Measurements from ENCODE around the gene RAP1A.

RAP1A gene

GRCh38 chr1:111619635-111620440 lies at the start of gene RAP1A:
RAP1A (plus strand) TSS chr1:111619789; CDS start chr1:111691361, 71,572 bp downstream.
- DNase-seq, result peak; percentile 88

DNA sequence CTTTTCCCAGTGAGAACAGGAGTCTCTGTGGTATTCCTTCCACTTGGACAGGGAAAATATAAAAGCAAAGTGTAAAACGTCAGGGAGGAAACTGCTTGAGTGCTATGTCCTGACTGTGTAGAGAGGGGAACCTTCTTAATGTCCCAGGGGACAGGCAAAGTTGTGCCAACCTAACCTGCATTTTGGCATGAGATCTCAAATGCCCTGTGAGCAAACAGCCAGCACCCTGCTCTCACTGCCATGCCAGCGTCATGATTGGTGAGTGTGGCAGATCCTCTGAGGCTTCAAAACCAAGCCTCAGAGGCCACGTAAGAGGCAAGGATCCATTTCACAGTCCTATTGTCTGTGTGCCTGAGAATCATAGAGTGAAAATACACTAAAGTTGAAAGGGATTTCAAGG lies 49.7 kb upstream of the RAP1A start:
- DNase-seq, result no peak

GRCh38 chr1:111570781-111571181 lies 48.8 kb upstream of the RAP1A start:
- peak; percentile 41 for DNase-seq

DNA sequence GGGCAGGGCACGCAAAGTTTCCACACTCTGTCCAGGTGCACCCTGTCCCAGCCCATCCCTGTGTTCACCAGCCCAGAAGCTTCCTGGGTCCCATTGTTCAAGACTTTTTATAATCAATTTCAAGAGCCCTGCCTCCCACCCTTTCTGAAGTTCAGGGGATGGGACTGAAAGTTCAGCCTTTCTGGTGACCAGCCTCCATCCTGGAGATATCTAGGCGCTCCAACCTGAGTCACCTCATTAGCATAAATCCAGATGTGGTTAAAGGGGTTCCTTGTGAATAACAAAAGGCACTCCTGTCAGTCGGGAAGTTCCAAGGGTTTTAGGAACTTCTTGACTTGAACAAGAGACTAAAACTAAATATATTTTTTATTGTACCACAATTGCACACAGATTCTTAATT lies 48.4 kb upstream of the RAP1A start:
- DNase-seq, result no peak

- no peak for DNase-seq
These were observed 47.6 kb upstream of the RAP1A start for GRCh38 chr1:111571987-111572386.

GRCh38 chr1:111576547-111576946 lies 43.0 kb upstream of the RAP1A start:
- DNase-seq, result no peak

DNA sequence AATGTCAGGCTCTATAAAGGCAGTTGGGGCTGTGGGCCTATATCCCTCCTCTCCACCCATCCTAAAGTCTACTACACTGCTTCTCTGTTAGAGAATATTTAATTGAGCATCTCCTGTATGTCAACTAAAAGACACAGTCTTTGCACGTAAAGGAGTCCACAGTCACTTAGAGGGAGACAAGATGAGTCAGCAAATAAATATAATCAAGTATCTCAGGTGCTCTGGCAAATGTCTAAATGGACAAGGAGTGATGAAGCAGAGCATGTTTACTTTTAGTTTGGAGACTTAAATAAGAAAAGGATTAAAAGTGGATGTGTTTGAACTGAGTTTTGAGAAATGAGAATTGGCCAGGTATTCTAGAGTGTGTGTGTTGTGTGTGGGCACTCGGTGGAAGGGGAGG lies 41.8 kb upstream of the RAP1A start:
- DNase-seq, result no peak

DNA sequence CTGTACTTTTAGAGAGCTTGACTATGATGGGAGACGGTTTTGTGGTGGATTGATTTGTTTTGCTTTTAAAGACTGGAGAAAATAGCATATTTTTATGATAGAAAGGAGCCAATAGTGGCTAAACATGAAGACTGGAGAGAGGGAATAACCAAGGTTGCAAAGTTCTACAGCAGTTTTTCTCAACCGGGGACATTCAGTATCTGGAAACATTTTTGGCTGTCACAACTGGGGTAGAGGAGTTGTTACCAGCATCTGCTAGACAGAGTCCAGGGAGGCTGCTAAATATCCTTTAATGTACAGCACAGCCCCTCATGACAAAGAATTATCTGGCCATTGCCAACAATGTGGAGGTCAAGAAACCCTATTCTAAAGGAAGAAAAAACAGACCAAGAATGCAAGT lies 38.4 kb upstream of the RAP1A start:
- no peak for DNase-seq

DNA sequence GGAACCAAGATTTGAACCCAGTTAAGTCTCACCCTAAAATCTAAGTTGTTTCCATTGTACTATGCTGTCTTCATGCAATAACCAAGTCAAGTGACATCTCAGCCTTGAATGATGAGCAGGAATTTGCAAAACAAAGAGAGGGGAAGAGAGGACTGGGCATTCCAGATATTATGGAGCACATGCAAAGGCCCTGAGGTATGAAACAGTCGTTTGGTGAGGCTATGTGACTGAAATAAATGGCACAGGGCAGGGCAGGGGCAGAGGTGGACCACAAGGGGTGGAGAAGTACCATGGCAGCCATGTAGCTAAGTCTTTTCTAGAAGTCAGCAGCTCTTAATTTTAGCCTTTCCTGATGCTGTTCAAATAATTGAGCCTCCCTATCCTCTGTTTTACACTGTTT lies 37.6 kb upstream of the RAP1A start:
- no peak for DNase-seq

DNA sequence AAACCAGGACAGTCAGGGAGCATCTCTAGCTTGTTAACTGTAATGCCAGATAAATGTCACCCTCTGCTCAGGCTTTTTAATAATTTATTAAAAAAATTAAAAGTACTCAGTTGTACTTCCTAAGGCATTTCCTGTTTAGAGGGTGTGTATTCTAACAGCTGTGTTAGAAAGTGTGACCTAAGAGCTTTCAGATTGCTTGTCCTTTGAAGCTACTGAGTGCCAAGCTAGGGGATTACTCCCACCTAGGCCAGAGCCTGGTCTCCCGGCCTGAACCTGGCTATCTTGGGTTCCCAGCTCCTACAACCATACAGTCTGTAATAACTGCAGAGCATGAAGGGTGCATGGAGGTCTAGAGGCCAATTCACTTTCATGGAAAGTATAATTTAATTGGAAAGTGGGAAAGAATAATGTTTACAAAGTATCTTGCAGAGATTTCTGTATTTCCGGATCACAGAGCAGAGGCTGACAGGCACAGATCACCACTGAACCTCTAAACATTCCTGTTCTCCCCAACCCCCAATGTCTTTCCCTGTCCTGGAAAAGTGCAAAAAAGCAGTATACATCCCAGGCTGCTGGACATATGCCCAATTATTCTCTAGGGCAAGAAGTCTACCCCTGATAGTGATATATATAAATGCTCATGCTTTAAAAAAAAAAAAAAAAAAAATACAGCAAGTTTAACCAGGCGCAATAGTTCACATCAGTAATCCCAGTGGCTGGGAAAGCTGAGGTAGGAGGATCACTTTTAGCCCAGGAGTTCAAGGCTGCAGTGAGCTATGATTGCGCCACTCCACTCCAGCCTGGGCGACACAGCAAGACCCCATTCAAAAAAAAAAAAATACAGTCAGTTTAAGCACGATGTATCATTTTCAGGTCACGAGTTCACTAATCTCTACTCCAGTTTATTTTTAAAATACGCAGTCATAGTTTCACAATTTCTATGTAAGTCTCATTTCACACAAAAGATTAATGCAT lies 36.7 kb upstream of the RAP1A start:
- no peak for DNase-seq

DNA sequence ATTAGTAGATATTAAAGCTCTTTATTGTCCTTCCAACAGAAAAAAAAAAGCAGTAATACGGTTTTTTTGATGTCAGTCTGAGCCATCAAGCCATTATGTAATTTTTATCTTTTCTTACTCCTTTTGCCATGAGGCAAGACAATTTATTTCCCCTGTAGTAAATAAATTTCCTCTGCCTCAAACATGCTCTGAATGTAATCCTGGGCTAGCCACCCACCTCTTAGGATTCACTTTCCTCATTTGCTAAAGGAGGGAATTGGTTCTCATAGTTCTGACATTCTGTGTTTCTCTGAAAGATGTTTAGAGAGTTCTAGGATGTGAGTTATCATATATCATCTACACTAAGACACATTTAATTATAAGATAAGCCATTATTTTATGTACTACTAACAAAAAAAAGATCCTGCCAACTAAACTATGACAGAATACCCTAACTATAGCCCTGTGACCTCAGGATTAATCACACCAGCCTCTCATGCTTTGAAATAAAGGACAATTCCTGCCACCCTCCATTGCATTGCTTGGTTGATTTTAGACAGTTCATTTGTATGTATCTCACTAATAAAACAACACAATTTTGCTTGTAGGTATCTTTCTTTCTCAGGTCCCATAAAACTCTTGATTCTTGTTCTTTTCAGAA lies 34.0 kb upstream of the RAP1A start:
- no peak for DNase-seq

DNA sequence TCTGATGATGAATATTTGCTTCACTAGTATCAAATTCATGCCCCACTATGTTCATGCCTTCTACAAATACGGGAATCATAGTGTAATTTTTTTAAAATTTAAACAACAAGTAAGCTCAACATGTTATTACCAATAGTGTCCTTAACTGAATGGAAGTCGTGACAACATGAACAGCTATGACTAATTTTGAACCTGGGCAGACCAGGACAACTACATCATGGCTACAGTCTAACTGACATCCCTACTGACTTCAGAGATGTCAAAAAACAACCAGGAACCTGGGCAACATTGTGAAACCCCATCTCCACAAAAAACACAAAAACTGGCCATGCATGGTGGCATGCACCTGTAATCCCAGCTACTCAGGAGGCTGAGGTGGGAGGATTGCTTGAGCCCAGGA lies 33.5 kb upstream of the RAP1A start:
- DNase-seq, result no peak

DNA sequence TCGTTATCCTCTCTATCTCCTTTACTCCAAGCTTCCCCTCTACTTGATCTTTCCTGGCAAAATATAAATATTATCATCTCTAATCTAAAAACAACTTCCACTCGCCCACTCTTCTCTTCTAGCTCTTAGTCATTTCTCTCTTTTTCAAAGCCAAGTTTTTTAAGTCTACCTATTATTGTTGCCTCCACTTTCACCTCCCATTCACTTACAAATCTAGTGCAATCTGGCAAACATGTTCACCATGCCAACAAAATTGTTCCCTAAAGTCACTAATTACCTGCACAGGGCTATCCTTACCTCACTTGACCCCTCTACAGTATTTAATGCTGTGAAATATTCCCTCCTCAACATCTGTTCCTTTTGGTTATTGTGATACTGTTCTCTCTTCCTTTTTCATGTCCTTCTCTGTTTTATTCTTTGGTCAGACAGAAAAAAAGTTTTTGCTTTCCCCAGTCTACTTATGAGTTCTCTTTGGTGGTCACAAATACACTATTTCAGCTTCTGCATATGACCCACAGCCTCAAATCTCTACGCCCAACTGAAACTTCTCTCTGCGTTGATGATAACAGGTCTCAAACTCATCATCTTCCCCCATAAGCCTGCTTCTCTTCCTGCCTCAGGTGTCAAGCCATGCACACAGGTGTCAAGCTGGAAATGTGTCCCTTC lies 31.9 kb upstream of the RAP1A start:
- DNase-seq, result no peak

- DNase-seq, result no peak
These were observed 27.7 kb upstream of the RAP1A start for GRCh38 chr1:111591937-111592336.

DNA sequence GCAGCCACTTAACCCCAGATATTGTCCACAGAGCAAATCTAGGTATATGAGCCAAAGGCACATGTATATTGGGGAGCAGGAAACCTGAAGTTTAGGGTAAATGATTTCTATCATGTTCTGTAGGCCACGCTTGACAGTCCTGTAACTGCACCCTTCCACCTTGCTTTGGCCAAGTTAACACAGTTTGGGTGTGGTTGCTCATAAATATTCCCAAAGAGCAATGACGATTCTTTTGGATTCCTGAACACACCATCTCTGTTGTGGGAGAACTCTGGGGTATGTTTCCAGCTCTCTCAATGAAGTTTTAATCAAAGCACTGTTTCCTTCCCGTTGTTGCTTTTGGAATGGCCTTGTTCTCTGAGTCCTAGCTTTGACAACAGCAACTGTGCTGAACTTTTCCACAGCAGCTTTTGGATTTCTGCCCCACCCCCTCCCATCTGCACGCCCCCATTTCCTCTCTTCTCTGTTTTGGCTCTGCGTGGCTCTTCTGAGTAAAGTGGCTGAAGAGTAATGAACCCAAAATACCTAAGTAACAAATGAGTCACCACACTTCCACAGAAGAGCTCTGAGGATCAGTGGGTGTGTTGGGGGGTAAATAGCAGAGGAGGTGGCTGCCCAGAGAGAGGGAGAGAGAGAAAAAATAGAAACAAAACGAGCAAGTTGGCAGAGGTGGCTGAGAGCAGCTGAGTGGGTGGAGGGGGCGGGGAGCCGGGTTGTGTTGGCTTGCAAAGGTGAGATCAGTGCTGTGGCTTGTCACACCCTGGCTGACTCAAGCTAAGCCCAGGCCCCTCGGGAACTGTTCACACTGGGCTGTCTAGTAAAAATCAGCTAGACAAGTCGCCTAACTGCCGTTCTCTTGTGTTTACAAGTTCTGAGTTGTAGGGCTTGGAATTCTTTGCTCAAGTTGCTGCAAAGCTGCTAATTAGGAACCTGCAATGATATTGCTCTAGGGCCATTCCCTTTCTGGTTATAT lies 26.9 kb upstream of the RAP1A start:
- peak; percentile 86 for DNase-seq

DNA sequence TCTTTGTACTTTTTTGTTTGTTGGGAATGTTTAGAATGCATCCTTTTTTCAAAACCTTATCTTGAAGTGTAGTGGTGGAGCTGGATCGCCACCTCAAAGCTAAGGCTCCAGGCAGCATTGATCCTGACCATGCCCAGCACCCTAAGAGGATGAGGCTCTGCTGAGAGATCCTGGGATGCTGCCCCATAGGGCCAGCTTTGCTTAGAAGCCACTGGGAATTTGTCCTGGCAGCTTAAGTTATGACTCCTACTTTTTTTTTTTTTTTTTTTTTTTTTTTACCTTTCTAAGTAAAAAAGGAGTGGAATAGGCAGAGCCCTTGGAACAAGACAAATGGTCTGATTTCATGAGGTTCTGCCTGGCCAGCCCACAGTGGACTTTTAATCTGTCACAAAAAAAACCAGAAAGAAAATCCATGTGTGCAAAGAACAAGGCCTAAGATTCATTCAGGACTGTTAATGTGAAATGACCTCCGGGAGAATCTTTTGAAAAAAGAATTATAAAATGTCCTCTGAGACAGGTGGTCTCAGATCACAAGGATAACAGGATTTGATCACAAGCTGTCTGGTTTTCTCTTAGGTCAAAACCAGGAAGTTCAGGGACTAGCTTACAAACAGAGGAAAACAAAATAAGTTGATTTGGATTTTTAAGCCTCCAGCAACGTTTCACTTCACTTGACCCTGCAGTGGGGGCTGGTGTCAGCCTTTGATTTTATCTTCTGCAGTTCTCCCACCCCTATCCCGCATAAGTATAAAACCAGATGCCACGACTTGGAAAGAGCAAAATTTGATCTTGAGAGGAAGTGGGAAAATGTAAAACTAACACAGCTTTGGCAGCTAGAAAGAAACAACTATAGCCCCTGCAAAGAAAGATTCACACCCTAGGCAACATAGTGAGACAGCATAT lies 25.9 kb upstream of the RAP1A start:
- no peak for DNase-seq

GRCh38 chr1:111594306-111594693 lies 25.3 kb upstream of the RAP1A start:
- no peak for DNase-seq

DNA sequence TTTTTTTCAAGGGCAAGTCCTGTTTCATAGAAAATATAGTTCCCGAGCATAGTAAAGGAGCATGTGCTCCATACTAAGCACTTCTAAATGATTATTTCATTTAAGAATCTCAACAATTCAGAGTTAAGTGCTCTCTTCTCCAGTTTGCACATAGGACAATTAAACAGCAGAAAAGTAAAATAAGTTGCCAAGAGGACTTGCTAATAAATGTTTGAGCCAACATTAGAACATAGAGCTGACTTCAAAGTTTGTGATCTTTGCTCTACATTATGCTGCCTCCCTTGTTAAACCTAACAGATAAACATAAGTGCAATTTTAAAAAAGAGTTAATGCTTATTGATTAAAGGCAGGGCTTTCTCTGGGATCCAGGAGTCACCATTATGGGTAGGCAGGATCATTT lies 23.8 kb upstream of the RAP1A start:
- DNase-seq, result no peak

- DNase-seq, result no peak
These were observed 23.1 kb upstream of the RAP1A start for GRCh38 chr1:111596499-111596898.

- DNase-seq, result no peak
These were observed 22.2 kb upstream of the RAP1A start for GRCh38 chr1:111597426-111597825.

- DNase-seq, result no peak
These were observed 21.0 kb upstream of the RAP1A start for GRCh38 chr1:111598544-111598943.
